Astrocyte of the cerebellum (primary cell): ENCODE measurements around the gene IRAK2.

ENCODE experiments used
- DNase-seq: peaks from one replicate; pipeline ENCODE4 v3.0.0-alpha.2; 2011; ENCODE audit warnings: low read depth
- H3K4me3 ChIP-seq: 2 replicates; pipeline ENCODE4 v1.5.1; 2011; ENCODE audit warnings: mild to moderate bottlenecking, low read depth, low read length, moderate library complexity
- in situ Hi-C: cut with HindIII; loops from 2 replicates; pipeline ENCODE4 v1.10.0; 2017; ENCODE audit warnings: low sequenced_read_pairs
- TF ChIP-seq, protein P1 (sequence below): IDR thresholded peaks from 2 replicates; pipeline ENCODE4 v1.5.1; 2012; ENCODE audit warnings: low read length, low read depth, moderate library complexity, mild to moderate bottlenecking; ENCODE audit errors: missing control alignments

Gene IRAK2

DNA sequence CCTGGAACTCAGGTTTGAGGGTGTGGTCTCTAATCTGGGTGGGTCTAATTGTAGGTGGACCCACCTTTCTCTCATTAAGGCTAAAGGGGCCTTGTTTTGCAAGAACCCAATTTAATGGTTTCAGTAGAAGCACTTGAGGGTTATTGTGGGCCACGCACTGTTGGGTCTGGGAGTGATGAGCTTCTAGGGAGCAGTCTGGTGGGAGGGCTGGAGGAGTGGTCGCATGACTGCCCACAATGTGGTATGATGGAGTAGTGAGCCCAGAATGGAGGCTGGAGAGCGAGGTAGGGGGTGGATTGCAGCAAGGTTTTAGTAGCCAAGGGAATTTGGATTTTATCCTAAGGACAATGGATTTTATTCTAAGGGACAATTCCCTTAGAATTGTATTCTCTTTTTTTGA, 86.3 kb downstream of the IRAK2 start:
- peak overlapping the region; percentile 5 for H3K4me3 ChIP-seq
- TF ChIP-seq, protein P1, sequence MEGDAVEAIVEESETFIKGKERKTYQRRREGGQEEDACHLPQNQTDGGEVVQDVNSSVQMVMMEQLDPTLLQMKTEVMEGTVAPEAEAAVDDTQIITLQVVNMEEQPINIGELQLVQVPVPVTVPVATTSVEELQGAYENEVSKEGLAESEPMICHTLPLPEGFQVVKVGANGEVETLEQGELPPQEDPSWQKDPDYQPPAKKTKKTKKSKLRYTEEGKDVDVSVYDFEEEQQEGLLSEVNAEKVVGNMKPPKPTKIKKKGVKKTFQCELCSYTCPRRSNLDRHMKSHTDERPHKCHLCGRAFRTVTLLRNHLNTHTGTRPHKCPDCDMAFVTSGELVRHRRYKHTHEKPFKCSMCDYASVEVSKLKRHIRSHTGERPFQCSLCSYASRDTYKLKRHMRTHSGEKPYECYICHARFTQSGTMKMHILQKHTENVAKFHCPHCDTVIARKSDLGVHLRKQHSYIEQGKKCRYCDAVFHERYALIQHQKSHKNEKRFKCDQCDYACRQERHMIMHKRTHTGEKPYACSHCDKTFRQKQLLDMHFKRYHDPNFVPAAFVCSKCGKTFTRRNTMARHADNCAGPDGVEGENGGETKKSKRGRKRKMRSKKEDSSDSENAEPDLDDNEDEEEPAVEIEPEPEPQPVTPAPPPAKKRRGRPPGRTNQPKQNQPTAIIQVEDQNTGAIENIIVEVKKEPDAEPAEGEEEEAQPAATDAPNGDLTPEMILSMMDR, result no peak
- in situ Hi-C loops, result no loop called here

DNA sequence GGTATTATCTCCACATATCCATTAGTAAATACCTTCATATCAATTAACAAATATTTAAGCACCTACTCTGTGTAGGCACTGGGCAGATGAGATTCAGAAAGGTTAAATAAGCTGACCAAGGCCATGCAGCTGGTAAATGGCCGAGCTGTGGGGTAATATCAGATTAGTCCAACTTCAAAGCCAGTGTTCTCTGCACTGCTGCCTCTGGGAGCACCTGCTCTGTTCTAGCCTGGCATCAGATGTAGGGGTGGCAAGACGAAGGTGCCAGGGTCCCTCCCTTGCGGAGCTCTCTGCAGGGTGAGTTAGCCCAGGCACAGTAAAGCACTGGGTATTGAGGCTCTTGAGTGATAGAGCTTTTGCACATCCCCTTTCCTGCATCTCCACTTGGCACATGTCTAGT, 89.0 kb downstream of the IRAK2 start:
- in situ Hi-C loops, result no loop called here
- DNase-seq, result no peak
- no peak overlapping the region for H3K4me3 ChIP-seq
- TF ChIP-seq, protein P1, result no peak

More for the DNA sequence above, 86.3 kb downstream of the IRAK2 start:
- DNase-seq, result no peak

DNA sequence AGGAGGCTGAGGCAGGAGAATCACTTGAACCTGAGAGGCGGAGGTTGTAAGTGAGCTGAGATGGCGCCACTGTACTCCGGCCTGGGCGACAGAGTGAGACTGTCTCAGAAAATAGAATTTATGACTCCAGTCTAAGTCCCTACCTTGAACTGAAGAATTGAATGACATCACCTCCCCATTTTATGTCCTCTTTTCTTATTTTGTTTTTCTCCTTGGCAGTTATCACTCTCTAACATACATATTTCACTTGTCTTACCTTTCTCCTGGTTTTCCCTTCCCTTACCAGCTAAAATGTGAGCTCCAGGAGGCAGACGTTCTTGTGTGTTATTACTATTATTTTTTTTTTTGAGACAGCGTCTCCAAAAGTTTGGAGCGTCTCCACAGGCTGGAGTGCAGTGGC, 91.1 kb downstream of the IRAK2 start:
- TF ChIP-seq, protein P1, result no peak
- DNase-seq, result no peak
- no peak overlapping the region for H3K4me3 ChIP-seq
- in situ Hi-C loops, result no loop called here

DNA sequence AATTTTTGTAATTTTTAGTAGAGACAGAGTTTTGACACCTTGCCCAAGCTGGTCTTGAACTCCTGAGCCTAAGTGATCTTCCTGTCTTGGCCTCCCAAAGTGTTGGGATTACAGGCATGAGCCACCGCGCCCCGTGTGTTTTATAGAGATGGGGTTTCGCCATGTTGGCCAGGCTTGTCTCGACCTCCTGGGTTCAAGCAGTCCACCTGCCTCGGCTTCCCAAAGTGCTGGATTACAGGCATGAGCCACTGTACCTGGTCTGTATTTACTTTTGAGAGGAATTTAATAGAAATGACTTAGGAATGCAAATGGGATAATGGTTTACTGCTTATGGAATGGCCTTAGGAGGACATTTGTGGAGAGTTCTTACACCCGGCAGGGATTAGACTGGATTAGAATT, 94.3 kb downstream of the IRAK2 start:
- TF ChIP-seq, protein P1, result no peak
- no peak for DNase-seq
- H3K4me3 ChIP-seq, result no peak overlapping the region
- in situ Hi-C loops, result no loop called here

DNA sequence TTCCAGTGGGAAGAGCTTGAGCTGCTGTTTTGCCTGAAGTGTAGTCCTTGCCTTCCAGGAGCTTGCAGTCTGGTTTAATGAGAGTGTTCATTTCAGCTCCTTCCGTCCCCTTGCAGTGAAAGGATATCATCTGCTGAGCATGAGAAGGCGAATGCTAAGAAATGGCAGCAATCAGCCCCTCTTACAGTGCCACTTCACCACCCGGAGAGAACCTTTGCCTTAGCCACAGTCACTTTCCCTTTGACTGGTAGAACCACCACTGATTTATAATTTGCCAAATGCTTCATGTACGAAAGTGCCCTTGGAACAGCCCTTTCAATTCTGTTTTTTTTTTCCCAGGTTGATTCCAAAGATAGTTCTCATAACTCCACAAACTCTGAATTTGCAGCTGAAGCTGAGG, 95.1 kb downstream of the IRAK2 start:
- no peak overlapping the region for H3K4me3 ChIP-seq
- TF ChIP-seq, protein P1, result no peak
- no peak for DNase-seq
- in situ Hi-C loops, result loop anchor here (5.0 kb wide), 1 partner anchor 67 kb away; no protein-coding TSS in a partner anchor

DNA sequence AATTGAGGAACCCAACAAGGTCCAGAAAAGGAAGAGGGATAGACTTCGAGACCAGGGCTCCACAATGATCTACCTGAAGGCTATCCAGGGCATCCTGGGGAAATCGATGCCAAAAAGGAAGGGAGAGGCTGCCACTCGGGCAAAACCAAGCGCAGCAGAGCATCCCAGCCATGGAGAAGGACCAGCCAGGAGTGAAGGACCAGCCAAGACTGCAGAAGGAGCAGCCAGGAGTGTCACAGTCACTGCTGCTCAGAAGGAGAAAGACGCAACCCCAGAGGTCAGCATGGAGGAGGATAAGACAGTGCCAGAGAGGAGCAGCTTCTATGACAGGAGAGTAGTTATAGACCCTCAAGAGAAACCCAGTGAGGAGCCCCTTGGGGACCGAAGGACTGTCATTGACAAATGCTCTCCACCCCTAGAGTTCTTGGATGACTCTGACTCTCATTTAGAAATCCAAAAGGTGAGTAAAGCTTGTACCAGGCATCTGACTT, 95.5 kb downstream of the IRAK2 start:
- TF ChIP-seq, protein P1, result no peak
- in situ Hi-C loops, result loop anchor here (5.0 kb wide), 1 partner anchor 68 kb away; no protein-coding TSS in a partner anchor
- H3K4me3 ChIP-seq, result no peak overlapping the region
- no peak for DNase-seq
